HepG2 (cell line): Measurements from ENCODE around the gene RERE. TPM values are rescaled to one million over a fixed set of nuclear protein-coding genes. Genes with fewer than 3 reads are reported as not detected.

ENCODE experiments used
- DRAP1 ChIP-seq: IDR thresholded peaks from 2 replicates; pipeline ENCODE4 v1.6.1; 2016; ENCODE audit warnings: missing genetic modification reagents, missing compliant biosample characterization
- HOXA3 ChIP-seq: sonication (generic); formaldehyde crosslinking; IDR thresholded peaks from 2 replicates; pipeline ENCODE4 v1.5.0; 2020; ENCODE audit warnings: missing genetic modification reagents
- JUND ChIP-seq: sonication (generic); formaldehyde crosslinking; IDR thresholded peaks from 2 replicates; pipeline ENCODE4 v1.8.0; 2022; ENCODE audit warnings: mild to moderate bottlenecking, missing genetic modification reagents
- NBN ChIP-seq: fragments of 450-650 bp; conservative IDR thresholded peaks from 2 replicates; pipeline ENCODE4 v1.6.1; 2017
- NR0B2 ChIP-seq: sonication (generic); formaldehyde crosslinking; IDR thresholded peaks from 2 replicates; pipeline ENCODE4 v1.4.0; 2020; ENCODE audit warnings: mild to moderate bottlenecking, missing genetic modification reagents
- PCBP1 ChIP-seq: fragments of 200-400 bp; formaldehyde crosslinking; IDR thresholded peaks from 2 replicates; pipeline ENCODE4 v1.6.1; 2017; ENCODE audit warnings: mild to moderate bottlenecking, low read depth, low read length, borderline replicate concordance
- RCOR2 ChIP-seq: IDR thresholded peaks from 2 replicates; pipeline ENCODE4 v1.6.1; 2016; ENCODE audit warnings: missing biosample characterization, missing genetic modification reagents
- SAFB2 ChIP-seq: sonication (generic); formaldehyde crosslinking; IDR thresholded peaks from 2 replicates; pipeline ENCODE4 v1.5.1; 2020; ENCODE audit warnings: missing genetic modification reagents, low read depth, mild to moderate bottlenecking, borderline replicate concordance
- SALL1 ChIP-seq: sonication (generic); formaldehyde crosslinking; IDR thresholded peaks from 2 replicates; pipeline ENCODE4 v1.8.0; 2022; ENCODE audit warnings: mild to moderate bottlenecking, missing genetic modification reagents
- ZFP41 ChIP-seq: sonication (generic); formaldehyde crosslinking; IDR thresholded peaks from 2 replicates; pipeline ENCODE4 v1.4.0; 2020; ENCODE audit warnings: mild to moderate bottlenecking, missing genetic modification reagents, borderline replicate concordance
- ZNF879 ChIP-seq: sonication (generic); formaldehyde crosslinking; IDR thresholded peaks from 2 replicates; pipeline ENCODE4 v1.8.1; 2023; ENCODE audit warnings: missing genetic modification reagents
- polyA plus RNA-seq, 8 experiments: library from polyadenylated mRNA; depleted of rRNA in 3 of 8; stranded (reverse) in 7 of 8; unstranded in 1 of 8; fragments of >200 nt; fragmentation: Illumina TruSeq in 4 of 8; extraction: Trizol in 4 of 8; gene quantifications; 2 replicates each; pipeline versions ENCODE4 v1.2.1 to v1.2.3, GENCODE V29; 2011 to 2016; ENCODE audit warnings: low read depth in 4 of 8, missing spikeins in 1 of 8, mixed read lengths in 1 of 8; ENCODE audit not compliant: insufficient read depth in 1 of 8
- total RNA-seq, 5 experiments: library from RNA; depleted of rRNA; stranded (reverse); fragments of >200 nt; fragmentation: Illumina TruSeq; extraction: Trizol; gene quantifications; 2 replicates each; pipeline ENCODE4 v1.2.3, GENCODE V29; 2016; ENCODE audit warnings: low read depth in 1 of 5
- TF ChIP-seq, protein P1 (sequence below), 2 experiments: IDR thresholded peaks; 2 replicates each; pipeline ENCODE4 v1.6.1; 2011 to 2012; ENCODE audit warnings: low read length in 2 of 2, borderline replicate concordance in 1 of 2, low read depth in 1 of 2, mild to moderate bottlenecking in 1 of 2, moderate library complexity in 1 of 2
- TF ChIP-seq, protein P2 (sequence below): sonication (generic); formaldehyde crosslinking; IDR thresholded peaks from 2 replicates; pipeline ENCODE4 v1.9.0; 2021; ENCODE audit warnings: missing genetic modification reagents, mild to moderate bottlenecking, borderline replicate concordance
- TF ChIP-seq, protein P3 (sequence below): sonication (generic); formaldehyde crosslinking; IDR thresholded peaks from 2 replicates; pipeline ENCODE4 v1.9.0; 2021; ENCODE audit warnings: missing genetic modification reagents, mild to moderate bottlenecking, borderline replicate concordance
- TF ChIP-seq, protein P4 (sequence below): sonication (generic); formaldehyde crosslinking; IDR thresholded peaks from 2 replicates; pipeline ENCODE4 v1.4.0; 2020; ENCODE audit warnings: missing genetic modification reagents
- TF ChIP-seq, protein P5 (sequence below): sonication (generic); formaldehyde crosslinking; IDR thresholded peaks from 2 replicates; pipeline ENCODE4 v1.9.0; 2022; ENCODE audit warnings: low read depth, missing genetic modification reagents

RERE gene
- total and polyA plus RNA-seq, 2 of the 13 experiments (the other 11 are each of a cell fraction or from before 2014, with no cell fraction given): 18.3 to 21.9 TPM

DNA sequence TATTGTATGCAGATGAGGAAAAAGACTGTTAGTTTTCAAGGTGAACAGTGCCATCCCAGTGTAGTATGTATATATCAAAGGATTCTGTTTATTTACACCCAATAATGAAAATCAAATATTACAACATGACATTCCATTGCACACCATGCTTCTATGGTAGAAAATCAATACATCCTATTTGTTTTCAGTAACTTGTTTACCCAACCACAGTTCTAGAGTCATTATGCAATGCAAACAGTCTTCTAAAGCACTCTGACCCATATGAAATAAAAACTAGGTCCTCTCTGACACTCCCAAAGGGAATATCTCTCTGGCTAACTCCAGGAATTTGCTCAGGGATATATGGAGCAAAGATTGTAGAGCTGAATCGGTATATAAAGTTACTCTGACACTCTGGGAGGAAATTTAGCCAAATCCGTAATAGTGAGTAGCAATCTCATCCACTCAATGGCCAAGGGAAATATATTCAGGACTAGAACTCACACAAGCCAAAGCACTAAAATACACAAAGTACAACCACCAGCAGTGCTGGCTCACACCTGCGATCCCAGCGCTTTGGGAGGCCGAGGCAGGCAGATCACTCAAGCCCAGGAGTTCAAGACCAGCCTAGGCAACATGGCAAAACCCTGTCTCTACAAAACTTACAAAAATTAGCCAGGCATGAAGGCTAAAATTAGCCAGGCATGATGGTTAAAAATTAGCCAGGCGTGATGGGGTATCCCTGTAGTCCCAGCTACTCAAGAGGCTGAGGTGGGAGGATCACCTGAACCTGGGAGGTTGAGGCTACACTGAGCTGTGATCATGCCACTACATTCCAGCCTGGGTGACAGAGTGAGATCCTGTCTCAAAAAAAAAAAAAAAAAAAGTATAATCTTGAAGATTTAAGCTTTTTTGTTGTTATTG, 75.2 kb downstream of the RERE start (continued):
- TF ChIP-seq, protein P1, sequence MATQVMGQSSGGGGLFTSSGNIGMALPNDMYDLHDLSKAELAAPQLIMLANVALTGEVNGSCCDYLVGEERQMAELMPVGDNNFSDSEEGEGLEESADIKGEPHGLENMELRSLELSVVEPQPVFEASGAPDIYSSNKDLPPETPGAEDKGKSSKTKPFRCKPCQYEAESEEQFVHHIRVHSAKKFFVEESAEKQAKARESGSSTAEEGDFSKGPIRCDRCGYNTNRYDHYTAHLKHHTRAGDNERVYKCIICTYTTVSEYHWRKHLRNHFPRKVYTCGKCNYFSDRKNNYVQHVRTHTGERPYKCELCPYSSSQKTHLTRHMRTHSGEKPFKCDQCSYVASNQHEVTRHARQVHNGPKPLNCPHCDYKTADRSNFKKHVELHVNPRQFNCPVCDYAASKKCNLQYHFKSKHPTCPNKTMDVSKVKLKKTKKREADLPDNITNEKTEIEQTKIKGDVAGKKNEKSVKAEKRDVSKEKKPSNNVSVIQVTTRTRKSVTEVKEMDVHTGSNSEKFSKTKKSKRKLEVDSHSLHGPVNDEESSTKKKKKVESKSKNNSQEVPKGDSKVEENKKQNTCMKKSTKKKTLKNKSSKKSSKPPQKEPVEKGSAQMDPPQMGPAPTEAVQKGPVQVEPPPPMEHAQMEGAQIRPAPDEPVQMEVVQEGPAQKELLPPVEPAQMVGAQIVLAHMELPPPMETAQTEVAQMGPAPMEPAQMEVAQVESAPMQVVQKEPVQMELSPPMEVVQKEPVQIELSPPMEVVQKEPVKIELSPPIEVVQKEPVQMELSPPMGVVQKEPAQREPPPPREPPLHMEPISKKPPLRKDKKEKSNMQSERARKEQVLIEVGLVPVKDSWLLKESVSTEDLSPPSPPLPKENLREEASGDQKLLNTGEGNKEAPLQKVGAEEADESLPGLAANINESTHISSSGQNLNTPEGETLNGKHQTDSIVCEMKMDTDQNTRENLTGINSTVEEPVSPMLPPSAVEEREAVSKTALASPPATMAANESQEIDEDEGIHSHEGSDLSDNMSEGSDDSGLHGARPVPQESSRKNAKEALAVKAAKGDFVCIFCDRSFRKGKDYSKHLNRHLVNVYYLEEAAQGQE (IDR thresholded peaks at IDR 0.05; ENCODE audit: borderline replicate concordance in 1 of 2, low read depth in 1 of 2, low read length in 2 of 2): peak in 1 of 2 experiments; percentile 81; a peak in 2 of 4 replicates
- no peak for TF ChIP-seq HOXA3 (CRISPR knock-in tag)
- TF ChIP-seq, protein P2, sequence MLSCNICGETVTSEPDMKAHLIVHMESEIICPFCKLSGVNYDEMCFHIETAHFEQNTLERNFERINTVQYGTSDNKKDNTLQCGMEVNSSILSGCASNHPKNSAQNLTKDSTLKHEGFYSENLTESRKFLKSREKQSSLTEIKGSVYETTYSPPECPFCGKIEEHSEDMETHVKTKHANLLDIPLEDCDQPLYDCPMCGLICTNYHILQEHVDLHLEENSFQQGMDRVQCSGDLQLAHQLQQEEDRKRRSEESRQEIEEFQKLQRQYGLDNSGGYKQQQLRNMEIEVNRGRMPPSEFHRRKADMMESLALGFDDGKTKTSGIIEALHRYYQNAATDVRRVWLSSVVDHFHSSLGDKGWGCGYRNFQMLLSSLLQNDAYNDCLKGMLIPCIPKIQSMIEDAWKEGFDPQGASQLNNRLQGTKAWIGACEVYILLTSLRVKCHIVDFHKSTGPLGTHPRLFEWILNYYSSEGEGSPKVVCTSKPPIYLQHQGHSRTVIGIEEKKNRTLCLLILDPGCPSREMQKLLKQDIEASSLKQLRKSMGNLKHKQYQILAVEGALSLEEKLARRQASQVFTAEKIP (CRISPR knock-in tag): no peak
- TF ChIP-seq, protein P3, sequence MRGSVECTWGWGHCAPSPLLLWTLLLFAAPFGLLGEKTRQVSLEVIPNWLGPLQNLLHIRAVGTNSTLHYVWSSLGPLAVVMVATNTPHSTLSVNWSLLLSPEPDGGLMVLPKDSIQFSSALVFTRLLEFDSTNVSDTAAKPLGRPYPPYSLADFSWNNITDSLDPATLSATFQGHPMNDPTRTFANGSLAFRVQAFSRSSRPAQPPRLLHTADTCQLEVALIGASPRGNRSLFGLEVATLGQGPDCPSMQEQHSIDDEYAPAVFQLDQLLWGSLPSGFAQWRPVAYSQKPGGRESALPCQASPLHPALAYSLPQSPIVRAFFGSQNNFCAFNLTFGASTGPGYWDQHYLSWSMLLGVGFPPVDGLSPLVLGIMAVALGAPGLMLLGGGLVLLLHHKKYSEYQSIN (CRISPR knock-in tag): no peak
- TF ChIP-seq ZFP41 (CRISPR knock-in tag): no peak
- TF ChIP-seq SAFB2 (CRISPR knock-in tag): no peak
- TF ChIP-seq, protein P4, sequence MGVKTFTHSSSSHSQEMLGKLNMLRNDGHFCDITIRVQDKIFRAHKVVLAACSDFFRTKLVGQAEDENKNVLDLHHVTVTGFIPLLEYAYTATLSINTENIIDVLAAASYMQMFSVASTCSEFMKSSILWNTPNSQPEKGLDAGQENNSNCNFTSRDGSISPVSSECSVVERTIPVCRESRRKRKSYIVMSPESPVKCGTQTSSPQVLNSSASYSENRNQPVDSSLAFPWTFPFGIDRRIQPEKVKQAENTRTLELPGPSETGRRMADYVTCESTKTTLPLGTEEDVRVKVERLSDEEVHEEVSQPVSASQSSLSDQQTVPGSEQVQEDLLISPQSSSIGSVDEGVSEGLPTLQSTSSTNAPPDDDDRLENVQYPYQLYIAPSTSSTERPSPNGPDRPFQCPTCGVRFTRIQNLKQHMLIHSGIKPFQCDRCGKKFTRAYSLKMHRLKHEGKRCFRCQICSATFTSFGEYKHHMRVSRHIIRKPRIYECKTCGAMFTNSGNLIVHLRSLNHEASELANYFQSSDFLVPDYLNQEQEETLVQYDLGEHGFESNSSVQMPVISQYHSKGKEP (CRISPR knock-in tag): no peak
- peak; percentile 53 for TF ChIP-seq JUND (CRISPR knock-in tag)
- TF ChIP-seq, protein P5, sequence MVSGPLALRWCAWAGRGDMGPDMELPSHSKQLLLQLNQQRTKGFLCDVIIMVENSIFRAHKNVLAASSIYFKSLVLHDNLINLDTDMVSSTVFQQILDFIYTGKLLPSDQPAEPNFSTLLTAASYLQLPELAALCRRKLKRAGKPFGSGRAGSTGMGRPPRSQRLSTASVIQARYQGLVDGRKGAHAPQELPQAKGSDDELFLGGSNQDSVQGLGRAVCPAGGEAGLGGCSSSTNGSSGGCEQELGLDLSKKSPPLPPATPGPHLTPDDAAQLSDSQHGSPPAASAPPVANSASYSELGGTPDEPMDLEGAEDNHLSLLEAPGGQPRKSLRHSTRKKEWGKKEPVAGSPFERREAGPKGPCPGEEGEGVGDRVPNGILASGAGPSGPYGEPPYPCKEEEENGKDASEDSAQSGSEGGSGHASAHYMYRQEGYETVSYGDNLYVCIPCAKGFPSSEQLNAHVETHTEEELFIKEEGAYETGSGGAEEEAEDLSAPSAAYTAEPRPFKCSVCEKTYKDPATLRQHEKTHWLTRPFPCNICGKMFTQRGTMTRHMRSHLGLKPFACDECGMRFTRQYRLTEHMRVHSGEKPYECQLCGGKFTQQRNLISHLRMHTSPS (CRISPR knock-in tag): 0 out of 2 replicates have a peak, but pooled peaks have one; percentile 24
- no peak for TF ChIP-seq ZNF879
- no peak for TF ChIP-seq PCBP1
- TF ChIP-seq DRAP1 (CRISPR knock-in tag): peak; percentile 66; the same call in 1 of the 2 replicates
- TF ChIP-seq RCOR2: peak; percentile 100
- no peak for TF ChIP-seq NR0B2 (CRISPR knock-in tag)
- peak; percentile 77 for TF ChIP-seq SALL1
- no peak for TF ChIP-seq NBN
